ENCODE data around the gene C22orf23.

The C22orf23 gene

DNA sequence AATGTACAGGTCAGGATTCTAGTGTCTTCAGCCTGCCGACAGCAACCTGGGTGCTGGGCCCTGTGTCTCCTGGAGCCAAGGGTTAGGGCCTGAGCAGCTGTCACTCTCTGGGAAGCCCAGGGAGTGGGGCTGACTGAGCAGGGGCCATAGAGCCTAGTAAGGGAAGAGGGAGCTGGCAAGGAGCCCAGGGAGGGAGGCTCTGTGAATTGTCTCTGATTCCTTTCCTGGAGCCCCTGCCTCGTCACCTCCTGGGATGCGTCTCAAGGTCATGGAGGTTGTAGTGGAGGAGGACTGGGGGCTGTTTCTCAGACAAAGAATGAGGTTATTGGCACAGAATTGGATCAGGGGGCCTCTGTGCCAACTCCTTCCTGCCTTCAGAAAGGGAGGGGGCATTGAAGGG is 19.1 kb upstream of the C22orf23 start:
- FAIRE-seq, result no peak
- no peak for DNase-seq (ENCODE audit: insufficient read length, low spot score)
- TF ChIP-seq TAF1 (IDR thresholded peaks at IDR 0.05; ENCODE audit: low read depth, low read length) (no peak), POLR2AphosphoS5 (IDR thresholded peaks at IDR 0.05; ENCODE audit: low read depth, low read length) (no peak), POU2F2 (IDR thresholded peaks at IDR 0.05; ENCODE audit: low read depth, low read length) (no peak), PAX5 (IDR thresholded peaks at IDR 0.05; ENCODE audit: insufficient read depth, low read length, severe bottlenecking) (no peak), POLR2A (IDR thresholded peaks at IDR 0.05; ENCODE audit: low read depth, low read length) (no peak), SPI1 (IDR thresholded peaks at IDR 0.05; ENCODE audit: low read depth, low read length) (no peak)

DNA sequence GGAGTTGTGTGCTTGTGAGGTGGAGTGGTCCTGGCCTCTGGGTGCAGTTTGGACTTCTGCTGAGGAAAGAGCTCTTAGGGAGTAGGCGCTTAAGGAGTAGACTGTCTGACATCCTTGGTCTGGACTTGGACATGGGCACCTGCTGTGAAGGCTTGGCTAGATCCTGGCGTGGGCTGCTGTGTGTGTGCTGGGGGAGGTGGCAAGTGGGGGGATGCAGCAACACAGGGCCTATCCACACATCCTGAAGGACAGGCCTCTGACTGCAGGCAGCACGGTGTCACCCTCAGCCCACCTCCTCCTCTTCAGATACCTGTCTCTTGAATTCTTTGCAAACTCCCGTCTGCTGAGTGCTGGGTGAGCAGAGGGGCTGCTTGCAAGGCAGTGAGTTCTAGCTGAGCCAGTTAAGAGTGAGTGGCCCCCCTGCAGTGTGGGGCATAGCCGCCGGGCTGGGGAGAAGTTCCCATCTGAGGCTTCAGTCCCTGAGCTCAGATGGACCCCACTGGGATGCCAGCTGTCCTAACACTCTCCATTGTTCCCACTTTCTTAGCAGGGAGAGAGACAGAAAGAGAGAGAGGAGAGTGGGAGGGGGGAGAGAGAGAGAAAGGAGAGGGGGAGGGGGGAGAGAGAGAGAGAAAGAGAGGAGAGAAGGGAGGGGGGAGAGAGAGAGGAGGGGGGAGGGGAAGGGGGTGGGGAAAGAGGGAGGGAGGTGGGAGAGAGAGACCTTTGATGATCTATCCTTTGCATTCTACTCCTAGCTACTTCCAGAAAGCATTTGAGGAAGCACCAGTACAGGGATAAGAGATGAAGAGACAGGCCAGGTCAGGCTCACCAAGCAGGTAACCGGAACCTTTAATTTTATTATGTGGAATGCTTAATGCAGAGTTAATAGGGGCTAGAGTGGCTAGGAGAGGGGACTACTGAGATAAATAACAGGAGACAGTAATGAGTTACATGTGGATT is 18.4 kb upstream of the C22orf23 start:
- TF ChIP-seq PAX5 (IDR thresholded peaks at IDR 0.05; ENCODE audit: insufficient read depth, low read length, severe bottlenecking) (no peak), POLR2A (IDR thresholded peaks at IDR 0.05; ENCODE audit: low read depth, low read length) (no peak), TAF1 (IDR thresholded peaks at IDR 0.05; ENCODE audit: low read depth, low read length) (no peak), POU2F2 (IDR thresholded peaks at IDR 0.05; ENCODE audit: low read depth, low read length) (no peak), POLR2AphosphoS5 (IDR thresholded peaks at IDR 0.05; ENCODE audit: low read depth, low read length) (no peak), SPI1 (IDR thresholded peaks at IDR 0.05; ENCODE audit: low read depth, low read length) (no peak)
- DNase-seq (ENCODE audit: insufficient read length, low spot score), result no peak
- FAIRE-seq, result no peak

DNA sequence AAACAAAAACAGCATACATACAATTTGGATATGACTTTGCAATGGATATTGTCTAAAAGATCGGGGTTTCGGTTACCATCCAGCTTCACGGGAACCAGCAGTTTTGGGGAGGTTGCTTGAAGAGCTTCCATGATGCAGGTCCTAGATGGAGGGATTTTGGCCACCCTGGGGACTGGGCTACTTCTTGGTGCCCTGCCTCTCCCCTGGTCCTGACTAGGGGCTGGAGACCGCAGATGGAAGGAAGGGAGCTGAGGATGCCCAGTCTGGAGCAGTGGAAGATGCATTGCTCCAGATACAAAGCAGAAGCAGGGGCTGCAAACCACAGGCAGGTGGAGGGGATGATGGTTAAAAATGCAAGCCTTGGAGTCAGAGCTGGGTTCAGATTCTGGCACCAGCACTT is 17.5 kb upstream of the C22orf23 start:
- FAIRE-seq, result no peak
- no peak for DNase-seq (ENCODE audit: insufficient read length, low spot score)
- TF ChIP-seq POLR2A (IDR thresholded peaks at IDR 0.05; ENCODE audit: low read depth, low read length) (no peak), SPI1 (IDR thresholded peaks at IDR 0.05; ENCODE audit: low read depth, low read length) (no peak), TAF1 (IDR thresholded peaks at IDR 0.05; ENCODE audit: low read depth, low read length) (no peak), POLR2AphosphoS5 (IDR thresholded peaks at IDR 0.05; ENCODE audit: low read depth, low read length) (no peak)

DNA sequence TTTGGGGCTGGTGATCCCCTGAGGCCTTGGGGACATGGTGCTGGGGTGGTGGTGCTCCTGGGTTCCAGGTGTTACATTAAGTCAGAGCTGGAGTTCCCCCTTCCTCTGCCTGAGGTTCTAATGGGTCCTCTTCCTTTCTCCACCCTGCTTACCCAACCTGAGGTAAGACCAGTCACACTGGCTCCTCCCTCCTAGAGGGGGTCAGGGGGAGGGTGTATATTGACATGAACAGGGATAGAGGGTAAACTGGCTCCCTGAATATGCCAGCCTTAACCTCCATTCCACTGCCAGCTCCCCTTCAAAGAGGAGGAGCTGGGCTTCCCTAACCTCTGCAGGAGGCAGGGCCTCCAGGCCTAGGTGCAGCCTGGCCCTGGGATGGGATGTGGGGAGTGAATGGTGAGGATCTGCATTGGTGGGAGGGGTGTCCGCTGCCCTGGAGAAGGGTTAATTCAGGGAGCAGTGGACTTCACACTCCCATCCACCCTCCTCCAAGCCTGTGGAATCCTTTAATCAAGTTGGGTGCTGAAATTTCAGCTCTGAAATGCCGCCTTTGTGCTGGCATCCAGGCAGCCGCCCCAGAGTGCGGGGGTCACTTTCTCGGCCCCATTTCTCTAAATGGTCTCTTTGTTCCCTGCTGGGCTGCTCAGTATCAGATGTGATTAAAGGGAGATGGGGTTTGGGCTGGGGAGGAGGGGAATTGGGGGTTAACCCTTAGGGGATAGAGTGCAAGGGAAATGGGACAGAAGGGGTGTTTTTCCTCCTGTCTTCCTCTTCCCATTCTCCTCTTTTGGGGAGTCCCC is 15.3 kb upstream of the C22orf23 start:
- TF ChIP-seq POLR2AphosphoS5 (IDR thresholded peaks at IDR 0.05; ENCODE audit: low read depth, low read length) (no peak), SPI1 (IDR thresholded peaks at IDR 0.05; ENCODE audit: low read depth, low read length) (no peak), POLR2A (IDR thresholded peaks at IDR 0.05; ENCODE audit: low read depth, low read length) (no peak), PAX5 (IDR thresholded peaks at IDR 0.05; ENCODE audit: insufficient read depth, low read length, severe bottlenecking) (no peak), POU2F2 (IDR thresholded peaks at IDR 0.05; ENCODE audit: low read depth, low read length) (no peak), TAF1 (IDR thresholded peaks at IDR 0.05; ENCODE audit: low read depth, low read length) (no peak)
- FAIRE-seq (no peak), DNase-seq (ENCODE audit: insufficient read length, low spot score) (no peak)

DNA sequence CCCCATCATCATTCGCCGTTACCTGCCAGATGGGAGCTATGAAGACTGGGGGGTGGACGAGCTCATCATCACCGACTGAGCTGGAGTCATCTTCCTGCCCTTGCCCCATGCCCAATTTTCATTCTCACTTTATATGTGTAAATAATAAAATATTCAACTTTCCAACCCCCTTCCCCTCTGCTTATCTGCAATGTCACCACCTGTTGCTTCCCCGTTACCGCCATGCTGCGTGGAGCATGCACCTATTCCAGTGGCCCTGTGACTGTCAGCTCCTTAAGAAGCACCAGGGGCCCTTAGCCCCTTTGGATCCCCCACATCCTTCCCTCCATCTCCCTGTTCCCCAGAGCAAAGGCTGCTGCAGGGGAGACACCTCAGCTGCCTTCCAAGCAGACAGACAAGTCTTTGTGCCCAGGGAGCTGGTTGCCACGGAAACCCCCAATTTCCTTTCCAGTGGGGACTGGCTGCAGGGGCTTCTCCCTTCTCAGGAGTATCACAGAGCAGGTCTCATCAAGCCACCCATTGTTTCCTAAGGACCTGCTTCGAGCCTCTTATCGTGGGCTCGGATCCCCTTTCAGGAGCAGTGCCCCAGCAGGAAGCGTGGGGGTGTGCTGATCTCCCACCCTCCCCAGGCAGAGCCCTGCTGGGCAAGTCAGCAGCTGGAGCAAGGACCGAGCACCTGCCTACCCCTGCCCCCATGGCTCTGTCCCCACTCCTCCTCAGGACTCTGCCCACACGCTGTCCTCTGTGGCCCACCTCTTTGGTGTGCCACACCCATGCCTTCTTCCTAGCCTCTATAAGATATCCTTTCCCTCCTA is 14.4 kb upstream of the C22orf23 start:
- no peak for FAIRE-seq

GRCh38 chr22:37967147-37967546 is 13.7 kb upstream of the C22orf23 start:
- no peak for FAIRE-seq
- no peak for DNase-seq (ENCODE audit: insufficient read length, low spot score)
- TF ChIP-seq PAX5 (IDR thresholded peaks at IDR 0.05; ENCODE audit: insufficient read depth, low read length, severe bottlenecking), result no peak
- TF ChIP-seq POU2F2 (IDR thresholded peaks at IDR 0.05; ENCODE audit: low read depth, low read length), result no peak
- no peak for TF ChIP-seq TAF1 (IDR thresholded peaks at IDR 0.05; ENCODE audit: low read depth, low read length)
- no peak for TF ChIP-seq POLR2A (IDR thresholded peaks at IDR 0.05; ENCODE audit: low read depth, low read length)
- TF ChIP-seq POLR2AphosphoS5 (IDR thresholded peaks at IDR 0.05; ENCODE audit: low read depth, low read length), result no peak
- no peak for TF ChIP-seq SPI1 (IDR thresholded peaks at IDR 0.05; ENCODE audit: low read depth, low read length)

More for the DNA sequence above, 14.4 kb upstream of the C22orf23 start:
- no peak for DNase-seq (ENCODE audit: insufficient read length, low spot score)
- TF ChIP-seq POLR2A (IDR thresholded peaks at IDR 0.05; ENCODE audit: low read depth, low read length) (no peak), TAF1 (IDR thresholded peaks at IDR 0.05; ENCODE audit: low read depth, low read length) (no peak), POU2F2 (IDR thresholded peaks at IDR 0.05; ENCODE audit: low read depth, low read length) (no peak), SPI1 (IDR thresholded peaks at IDR 0.05; ENCODE audit: low read depth, low read length) (no peak), POLR2AphosphoS5 (IDR thresholded peaks at IDR 0.05; ENCODE audit: low read depth, low read length) (no peak), PAX5 (IDR thresholded peaks at IDR 0.05; ENCODE audit: insufficient read depth, low read length, severe bottlenecking) (no peak)

GRCh38 chr22:37965940-37966664 is 12.7 kb upstream of the C22orf23 start:
- FAIRE-seq, result no peak

DNA sequence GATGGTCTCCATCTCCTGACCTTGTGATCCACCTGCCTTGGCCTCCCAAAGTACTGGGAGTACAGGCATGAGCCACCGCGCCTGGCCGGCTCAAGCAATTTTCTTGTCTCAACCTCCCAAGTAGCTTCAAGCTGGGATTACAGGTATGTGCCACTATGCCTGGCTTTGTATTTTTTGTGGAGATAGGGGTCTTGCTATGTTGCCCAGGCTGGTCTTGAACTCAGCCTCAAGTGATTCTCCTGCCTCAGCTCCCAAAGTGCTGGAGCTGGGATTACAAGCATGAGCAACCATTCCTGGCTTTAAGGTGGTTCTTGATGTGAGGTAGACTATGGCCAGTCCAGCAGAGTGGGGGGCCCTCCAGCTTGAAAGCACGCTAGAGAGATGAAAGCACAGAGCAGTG is 7.7 kb upstream of the C22orf23 start:
- TF ChIP-seq SPI1 (IDR thresholded peaks at IDR 0.05; ENCODE audit: low read depth, low read length), result no peak
- TF ChIP-seq POLR2AphosphoS5 (IDR thresholded peaks at IDR 0.05; ENCODE audit: low read depth, low read length), result no peak
- no peak for TF ChIP-seq POU2F2 (IDR thresholded peaks at IDR 0.05; ENCODE audit: low read depth, low read length)
- TF ChIP-seq TAF1 (IDR thresholded peaks at IDR 0.05; ENCODE audit: low read depth, low read length), result no peak
- TF ChIP-seq PAX5 (IDR thresholded peaks at IDR 0.05; ENCODE audit: insufficient read depth, low read length, severe bottlenecking), result no peak
- no peak for TF ChIP-seq POLR2A (IDR thresholded peaks at IDR 0.05; ENCODE audit: low read depth, low read length)
- no peak for DNase-seq (ENCODE audit: insufficient read length, low spot score)
- no peak for FAIRE-seq

More at GRCh38 chr22:37965940-37966664, 12.7 kb upstream of the C22orf23 start:
- DNase-seq (ENCODE audit: insufficient read length, low spot score), result no peak
- no peak for TF ChIP-seq SPI1 (IDR thresholded peaks at IDR 0.05; ENCODE audit: low read depth, low read length)
- TF ChIP-seq TAF1 (IDR thresholded peaks at IDR 0.05; ENCODE audit: low read depth, low read length), result no peak
- no peak for TF ChIP-seq POLR2AphosphoS5 (IDR thresholded peaks at IDR 0.05; ENCODE audit: low read depth, low read length)
- no peak for TF ChIP-seq POLR2A (IDR thresholded peaks at IDR 0.05; ENCODE audit: low read depth, low read length)
- no peak for TF ChIP-seq PAX5 (IDR thresholded peaks at IDR 0.05; ENCODE audit: insufficient read depth, low read length, severe bottlenecking)
- TF ChIP-seq POU2F2 (IDR thresholded peaks at IDR 0.05; ENCODE audit: low read depth, low read length), result no peak
